ENCODE results near the gene OASL.

Gene OASL

DNA sequence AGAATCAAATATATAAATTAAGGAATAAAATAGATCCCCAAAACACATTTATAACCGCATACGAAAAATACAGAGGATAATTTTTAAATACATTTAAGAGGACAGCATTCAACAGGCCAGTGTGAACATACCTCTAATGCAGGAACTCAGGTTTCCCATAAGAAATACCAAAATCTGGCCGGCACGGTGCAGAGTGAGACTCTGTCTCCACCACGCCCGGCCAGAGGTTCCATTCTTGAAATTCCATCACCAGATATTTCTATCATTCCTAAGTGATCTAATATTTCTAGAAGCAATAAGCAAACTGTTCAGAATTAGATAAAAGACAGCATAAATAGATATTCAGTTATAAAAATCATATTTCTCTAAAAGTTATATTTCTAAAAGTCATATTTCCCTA, 30.2 kb upstream of the OASL start:
- H3K27ac ChIP-seq (ENCODE audit: extremely low read depth, low read depth, low read length): no peak overlapping the region
- POLR2A ChIA-PET: no interaction called here
- H3K4me1 ChIP-seq (ENCODE audit: control insufficient read depth, insufficient read depth, low read length): no peaks in the 10 kb centered on the region
- no peak for TF ChIP-seq ZNF146 (tag by site-specific recombination; IDR thresholded peaks at IDR 0.05)
- no peak for TF ChIP-seq SETDB1 (IDR thresholded peaks at IDR 0.05; ENCODE audit: insufficient read length, low read length)
- TF ChIP-seq ZNF596 (tag by site-specific recombination; IDR thresholded peaks at IDR 0.05): no peak
- no peak for TF ChIP-seq KLF9 (tag by site-specific recombination; IDR thresholded peaks at IDR 0.05; ENCODE audit: low read depth)
- no peak for TF ChIP-seq ZNF121 (tag by site-specific recombination; IDR thresholded peaks at IDR 0.05)
- TF ChIP-seq ZBTB8A (tag by site-specific recombination; IDR thresholded peaks at IDR 0.05): no peak
- TF ChIP-seq ZSCAN16 (tag by site-specific recombination; IDR thresholded peaks at IDR 0.05): no peak
- no peak for TF ChIP-seq ZNF658 (tag by site-specific recombination; IDR thresholded peaks at IDR 0.05)
- TF ChIP-seq SCRT2 (tag by site-specific recombination; IDR thresholded peaks at IDR 0.05): no peak
- no peak for TF ChIP-seq ZNF426 (tag by site-specific recombination; IDR thresholded peaks at IDR 0.05)
- TF ChIP-seq ZBTB20 (tag by site-specific recombination; IDR thresholded peaks at IDR 0.05): no peak
- no peak for TF ChIP-seq ZNF169 (tag by site-specific recombination; IDR thresholded peaks at IDR 0.05)
- no peak for TF ChIP-seq MYNN (tag by site-specific recombination; IDR thresholded peaks at IDR 0.05; ENCODE audit: borderline replicate concordance)
- no peak for TF ChIP-seq ZNF114 (tag by site-specific recombination; IDR thresholded peaks at IDR 0.05)
- TF ChIP-seq, protein P1, sequence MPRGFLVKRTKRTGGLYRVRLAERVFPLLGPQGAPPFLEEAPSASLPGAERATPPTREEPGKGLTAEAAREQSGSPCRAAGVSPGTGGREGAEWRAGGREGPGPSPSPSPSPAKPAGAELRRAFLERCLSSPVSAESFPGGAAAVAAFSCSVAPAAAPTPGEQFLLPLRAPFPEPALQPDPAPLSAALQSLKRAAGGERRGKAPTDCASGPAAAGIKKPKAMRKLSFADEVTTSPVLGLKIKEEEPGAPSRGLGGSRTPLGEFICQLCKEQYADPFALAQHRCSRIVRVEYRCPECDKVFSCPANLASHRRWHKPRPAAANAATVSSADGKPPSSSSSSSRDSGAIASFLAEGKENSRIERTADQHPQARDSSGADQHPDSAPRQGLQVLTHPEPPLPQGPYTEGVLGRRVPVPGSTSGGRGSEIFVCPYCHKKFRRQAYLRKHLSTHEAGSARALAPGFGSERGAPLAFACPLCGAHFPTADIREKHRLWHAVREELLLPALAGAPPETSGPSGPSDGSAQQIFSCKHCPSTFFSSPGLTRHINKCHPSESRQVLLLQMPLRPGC (tag by site-specific recombination; IDR thresholded peaks at IDR 0.05): no peak
- no peak for TF ChIP-seq GLI4 (tag by site-specific recombination; IDR thresholded peaks at IDR 0.05)
- no peak for TF ChIP-seq ZNF23 (tag by site-specific recombination; IDR thresholded peaks at IDR 0.05; ENCODE audit: borderline replicate concordance)
- TF ChIP-seq, protein P2, sequence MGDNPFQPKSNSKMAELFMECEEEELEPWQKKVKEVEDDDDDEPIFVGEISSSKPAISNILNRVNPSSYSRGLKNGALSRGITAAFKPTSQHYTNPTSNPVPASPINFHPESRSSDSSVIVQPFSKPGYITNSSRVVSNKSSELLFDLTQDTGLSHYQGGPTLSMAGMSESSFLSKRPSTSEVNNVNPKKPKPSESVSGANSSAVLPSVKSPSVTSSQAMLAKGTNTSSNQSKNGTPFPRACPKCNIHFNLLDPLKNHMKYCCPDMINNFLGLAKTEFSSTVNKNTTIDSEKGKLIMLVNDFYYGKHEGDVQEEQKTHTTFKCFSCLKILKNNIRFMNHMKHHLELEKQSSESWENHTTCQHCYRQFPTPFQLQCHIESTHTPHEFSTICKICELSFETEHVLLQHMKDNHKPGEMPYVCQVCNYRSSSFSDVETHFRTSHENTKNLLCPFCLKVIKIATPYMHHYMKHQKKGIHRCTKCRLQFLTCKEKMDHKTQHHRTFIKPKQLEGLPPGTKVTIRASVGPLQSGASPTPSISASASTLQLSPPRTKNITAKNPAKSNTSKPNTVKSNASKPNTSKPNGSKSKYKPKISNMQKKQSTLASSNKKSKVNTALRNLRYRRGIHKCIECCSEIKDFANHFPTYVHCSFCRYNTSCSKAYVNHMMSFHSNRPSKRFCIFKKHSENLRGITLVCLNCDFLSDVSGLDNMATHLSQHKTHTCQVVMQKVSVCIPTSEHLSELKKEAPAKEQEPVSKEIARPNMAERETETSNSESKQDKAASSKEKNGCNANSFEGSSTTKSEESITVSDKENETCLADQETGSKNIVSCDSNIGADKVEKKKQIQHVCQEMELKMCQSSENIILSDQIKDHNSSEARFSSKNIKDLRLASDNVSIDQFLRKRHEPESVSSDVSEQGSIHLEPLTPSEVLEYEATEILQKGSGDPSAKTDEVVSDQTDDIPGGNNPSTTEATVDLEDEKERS (tag by site-specific recombination; IDR thresholded peaks at IDR 0.05): no peak
- TF ChIP-seq ZNF214 (tag by site-specific recombination; IDR thresholded peaks at IDR 0.05; ENCODE audit: borderline replicate concordance): no peak
- H3K9me3 ChIP-seq (ENCODE audit: control insufficient read depth, insufficient read depth, low read depth, low read length): no peaks in the 10 kb centered on the region
- H3K4me3 ChIP-seq (ENCODE audit: low read depth, low read length): no peak overlapping the region
- CTCF ChIA-PET: interaction anchor here (0.5 kb wide), 1 partner anchor 232 kb away, joined by 4 read pairs; no protein-coding TSS in a partner anchor
- no peaks in the 10 kb centered on the region for H3K36me3 ChIP-seq (ENCODE audit: control insufficient read depth in 2 of 2, insufficient read depth in 1 of 2, low read length in 2 of 2)

DNA sequence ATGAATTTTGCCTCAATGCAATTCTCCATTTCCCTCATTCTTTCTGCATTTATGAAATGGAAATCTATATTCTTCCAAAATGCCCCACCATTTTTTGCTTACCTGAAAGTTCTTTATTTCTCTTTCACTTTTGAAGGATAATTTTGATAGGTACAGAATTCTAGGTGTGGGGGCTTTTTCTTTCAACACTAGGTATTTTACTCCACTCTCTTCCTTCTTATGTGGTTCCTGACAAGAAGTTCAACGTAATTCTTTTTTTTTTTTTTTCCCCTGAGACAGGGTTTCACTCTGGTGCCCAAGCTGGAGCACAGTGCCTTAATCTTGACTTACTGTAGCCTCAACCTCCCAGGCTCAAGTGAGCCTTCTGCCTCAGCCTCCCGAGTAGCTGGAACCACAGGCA, 26.3 kb upstream of the OASL start:
- Histone ChIP-seq H3K27ac (ENCODE audit: extremely low read depth, low read depth, low read length) (no peak overlapping the region), H3K4me3 (ENCODE audit: low read depth, low read length) (no peak overlapping the region), H3K4me1 (ENCODE audit: control insufficient read depth, insufficient read depth, low read length) (no peaks in the 10 kb centered on the region), H3K9me3 (ENCODE audit: control insufficient read depth, insufficient read depth, low read depth, low read length) (no peaks in the 10 kb centered on the region), H3K36me3 (ENCODE audit: control insufficient read depth in 2 of 2, insufficient read depth in 1 of 2, low read length in 2 of 2) (no peaks in the 10 kb centered on the region)
- POLR2A ChIA-PET: interaction anchor here (1.0 kb wide), 1 partner anchor 165 kb away, joined by 3 read pairs; no protein-coding TSS in a partner anchor
- CTCF ChIA-PET: interaction anchor here (0.6 to 1.4 kb wide), 5 partner anchors 30 to 155 kb away, joined by 3 to 6 read pairs (median 3); no protein-coding TSS in a partner anchor
- TF ChIP-seq ZFP41 (tag by site-specific recombination; IDR thresholded peaks at IDR 0.05; ENCODE audit: borderline replicate concordance): no peak
- no peak for TF ChIP-seq ZNF354C (tag by site-specific recombination; IDR thresholded peaks at IDR 0.05; ENCODE audit: borderline replicate concordance, low read depth)
- no peak for TF ChIP-seq ZNF629 (tag by site-specific recombination; IDR thresholded peaks at IDR 0.05)
- TF ChIP-seq, protein P3, sequence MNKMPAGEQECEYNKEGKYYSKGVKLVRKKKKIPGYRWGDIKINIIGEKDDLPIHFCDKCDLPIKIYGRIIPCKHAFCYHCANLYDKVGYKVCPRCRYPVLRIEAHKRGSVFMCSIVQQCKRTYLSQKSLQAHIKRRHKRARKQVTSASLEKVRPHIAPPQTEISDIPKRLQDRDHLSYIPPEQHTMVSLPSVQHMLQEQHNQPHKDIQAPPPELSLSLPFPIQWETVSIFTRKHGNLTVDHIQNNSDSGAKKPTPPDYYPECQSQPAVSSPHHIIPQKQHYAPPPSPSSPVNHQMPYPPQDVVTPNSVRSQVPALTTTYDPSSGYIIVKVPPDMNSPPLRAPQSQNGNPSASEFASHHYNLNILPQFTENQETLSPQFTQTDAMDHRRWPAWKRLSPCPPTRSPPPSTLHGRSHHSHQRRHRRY (tag by site-specific recombination; IDR thresholded peaks at IDR 0.05): no peak
- TF ChIP-seq KLF1 (tag by site-specific recombination; IDR thresholded peaks at IDR 0.05): no peak
- no peak for TF ChIP-seq ZNF169 (tag by site-specific recombination; IDR thresholded peaks at IDR 0.05)
- TF ChIP-seq, protein P4, sequence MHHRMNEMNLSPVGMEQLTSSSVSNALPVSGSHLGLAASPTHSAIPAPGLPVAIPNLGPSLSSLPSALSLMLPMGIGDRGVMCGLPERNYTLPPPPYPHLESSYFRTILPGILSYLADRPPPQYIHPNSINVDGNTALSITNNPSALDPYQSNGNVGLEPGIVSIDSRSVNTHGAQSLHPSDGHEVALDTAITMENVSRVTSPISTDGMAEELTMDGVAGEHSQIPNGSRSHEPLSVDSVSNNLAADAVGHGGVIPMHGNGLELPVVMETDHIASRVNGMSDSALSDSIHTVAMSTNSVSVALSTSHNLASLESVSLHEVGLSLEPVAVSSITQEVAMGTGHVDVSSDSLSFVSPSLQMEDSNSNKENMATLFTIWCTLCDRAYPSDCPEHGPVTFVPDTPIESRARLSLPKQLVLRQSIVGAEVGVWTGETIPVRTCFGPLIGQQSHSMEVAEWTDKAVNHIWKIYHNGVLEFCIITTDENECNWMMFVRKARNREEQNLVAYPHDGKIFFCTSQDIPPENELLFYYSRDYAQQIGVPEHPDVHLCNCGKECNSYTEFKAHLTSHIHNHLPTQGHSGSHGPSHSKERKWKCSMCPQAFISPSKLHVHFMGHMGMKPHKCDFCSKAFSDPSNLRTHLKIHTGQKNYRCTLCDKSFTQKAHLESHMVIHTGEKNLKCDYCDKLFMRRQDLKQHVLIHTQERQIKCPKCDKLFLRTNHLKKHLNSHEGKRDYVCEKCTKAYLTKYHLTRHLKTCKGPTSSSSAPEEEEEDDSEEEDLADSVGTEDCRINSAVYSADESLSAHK (tag by site-specific recombination; IDR thresholded peaks at IDR 0.05): no peak
- no peak for TF ChIP-seq GLIS2 (tag by site-specific recombination; IDR thresholded peaks at IDR 0.05)
- no peak for TF ChIP-seq ZNF335 (tag by site-specific recombination; conservative IDR thresholded peaks at IDR 0.05)
- no peak for TF ChIP-seq ZNF776 (tag by site-specific recombination; IDR thresholded peaks at IDR 0.05; ENCODE audit: borderline replicate concordance)

Data from HEK293 (cell line).